Activated T-cell treated with anti-CD3 and anti-CD28 coated beads for 24 hours (primary cell): ENCODE measurements around the gene GRIP1.
A peak's percentile ranks its signal among the peaks of the same experiment; 100 is the strongest.

Experiments
- DNase-seq: peaks from one replicate; pipeline ENCODE4 v3.0.0-alpha.2; 2020; ENCODE audit warnings: low read depth

Gene GRIP1

GRCh38 chr12:66693901-66694513 is 15.1 kb upstream of the GRIP1 start:
- DNase-seq, result peak; percentile 4

- no peak for DNase-seq
Measured at GRCh38 chr12:66692986-66693385, 14.1 kb upstream of the GRIP1 start.

GRCh38 chr12:66692170-66692569 is 13.3 kb upstream of the GRIP1 start:
- no peak for DNase-seq

- peak; percentile 4 for DNase-seq
Measured at GRCh38 chr12:66688846-66689439, 10.1 kb upstream of the GRIP1 start.

GRCh38 chr12:66684222-66684621 is 5.3 kb upstream of the GRIP1 start:
- DNase-seq, result no peak

GRCh38 chr12:66683822-66684221 is 4.9 kb upstream of the GRIP1 start:
- DNase-seq, result no peak

- DNase-seq, result no peak
Measured at GRCh38 chr12:66683073-66683472, 4.2 kb upstream of the GRIP1 start.

- DNase-seq, result no peak
Measured at GRCh38 chr12:66679461-66680084, 697 bp upstream of the GRIP1 start.

- no peak for DNase-seq
Measured at GRCh38 chr12:66676241-66676640, 2.6 kb downstream of the GRIP1 start.

- DNase-seq, result no peak
Measured at GRCh38 chr12:66674495-66675122, 4.3 kb downstream of the GRIP1 start.

- no peak for DNase-seq
Measured at GRCh38 chr12:66669541-66669940, 9.3 kb downstream of the GRIP1 start.

- no peak for DNase-seq
Measured at GRCh38 chr12:66668311-66668710, 10.6 kb downstream of the GRIP1 start.

GRCh38 chr12:66667906-66668305 is 11.0 kb downstream of the GRIP1 start:
- no peak for DNase-seq

- DNase-seq, result no peak
Measured at GRCh38 chr12:66666481-66666880, 12.4 kb downstream of the GRIP1 start.

- DNase-seq, result no peak
Measured at GRCh38 chr12:66665435-66665985, 13.4 kb downstream of the GRIP1 start.

- no peak for DNase-seq
Measured at GRCh38 chr12:66664076-66664475, 14.8 kb downstream of the GRIP1 start.

GRCh38 chr12:66663611-66664010 is 15.3 kb downstream of the GRIP1 start:
- no peak for DNase-seq

- no peak for DNase-seq
Measured at GRCh38 chr12:66662729-66663128, 16.1 kb downstream of the GRIP1 start.

- no peak for DNase-seq
Measured at GRCh38 chr12:66662179-66662578, 16.7 kb downstream of the GRIP1 start.

- DNase-seq, result no peak
Measured at GRCh38 chr12:66661357-66661756, 17.5 kb downstream of the GRIP1 start.

GRCh38 chr12:66653796-66654195 is 25.1 kb downstream of the GRIP1 start:
- DNase-seq, result no peak

- no peak for DNase-seq
Measured at GRCh38 chr12:66648033-66648735, 30.7 kb downstream of the GRIP1 start.
